ENCODE measurements around the gene SULT1E1. TPM values are rescaled to one million over a fixed set of nuclear protein-coding genes. Genes with fewer than 3 reads are reported as not detected.
A peak's percentile ranks its signal among the peaks of the same experiment; 100 is the strongest.

The SULT1E1 gene, protein sequence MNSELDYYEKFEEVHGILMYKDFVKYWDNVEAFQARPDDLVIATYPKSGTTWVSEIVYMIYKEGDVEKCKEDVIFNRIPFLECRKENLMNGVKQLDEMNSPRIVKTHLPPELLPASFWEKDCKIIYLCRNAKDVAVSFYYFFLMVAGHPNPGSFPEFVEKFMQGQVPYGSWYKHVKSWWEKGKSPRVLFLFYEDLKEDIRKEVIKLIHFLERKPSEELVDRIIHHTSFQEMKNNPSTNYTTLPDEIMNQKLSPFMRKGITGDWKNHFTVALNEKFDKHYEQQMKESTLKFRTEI
- total RNA-seq, result not detected

DNA sequence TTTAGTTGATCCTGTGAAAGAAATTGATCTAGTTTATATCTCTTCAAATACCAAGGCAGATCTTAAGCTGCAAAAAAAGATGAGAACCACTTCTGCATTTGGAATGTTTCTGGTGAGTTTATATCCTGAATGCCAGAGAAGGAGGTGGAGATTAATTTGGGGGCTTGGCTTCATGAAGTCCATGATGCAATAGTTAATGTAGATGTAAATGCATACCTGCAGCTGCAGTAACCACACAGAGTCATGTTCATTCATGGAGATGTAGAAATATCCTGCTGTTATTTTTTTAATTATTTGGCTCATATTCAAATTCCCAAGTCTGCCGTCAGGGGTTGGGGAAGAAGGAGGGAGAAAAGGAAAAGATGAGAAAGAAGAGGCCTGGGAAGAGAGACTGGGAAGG is at the start of gene SULT1E1:
SULT1E1 (minus strand) TSS at position 94 of the 400 bp plus-strand sequence. CDS start 2,501 bp downstream, outside the sequence.
- H3K9me3 Mint-ChIP-seq, result no peaks in the 10 kb centered on the region
- H3K36me3 Mint-ChIP-seq, result no peaks in the 10 kb centered on the region
- H3K4me3 Mint-ChIP-seq, result no peak within 1 kb of the TSS
- H3K27me3 Mint-ChIP-seq, result no peaks in the 10 kb centered on the region
- no peak for DNase-seq
- H3K4me1 Mint-ChIP-seq, result no peaks in the 10 kb centered on the region
- no peak within 1 kb of the TSS for H3K27ac Mint-ChIP-seq

GRCh38 chr4:69909195-69909594 is 49.2 kb upstream of the SULT1E1 start:
- Mint-ChIP-seq H3K27me3 (no peaks in the 10 kb centered on the region), H3K36me3 (no peaks in the 10 kb centered on the region), H3K4me1 (no peaks in the 10 kb centered on the region), H3K4me3 (no peak overlapping the region), H3K27ac (no peak overlapping the region), H3K9me3 (no peaks in the 10 kb centered on the region)
- DNase-seq, result no peak

GRCh38 chr4:69907151-69907550 is 47.2 kb upstream of the SULT1E1 start:
- no peak overlapping the region for H3K27ac Mint-ChIP-seq
- no peaks in the 10 kb centered on the region for H3K4me1 Mint-ChIP-seq
- H3K9me3 Mint-ChIP-seq, result no peaks in the 10 kb centered on the region
- DNase-seq, result no peak
- no peaks in the 10 kb centered on the region for H3K36me3 Mint-ChIP-seq
- peaks cover 6% of the 10 kb centered on the region for H3K27me3 Mint-ChIP-seq
- no peak overlapping the region for H3K4me3 Mint-ChIP-seq

DNA sequence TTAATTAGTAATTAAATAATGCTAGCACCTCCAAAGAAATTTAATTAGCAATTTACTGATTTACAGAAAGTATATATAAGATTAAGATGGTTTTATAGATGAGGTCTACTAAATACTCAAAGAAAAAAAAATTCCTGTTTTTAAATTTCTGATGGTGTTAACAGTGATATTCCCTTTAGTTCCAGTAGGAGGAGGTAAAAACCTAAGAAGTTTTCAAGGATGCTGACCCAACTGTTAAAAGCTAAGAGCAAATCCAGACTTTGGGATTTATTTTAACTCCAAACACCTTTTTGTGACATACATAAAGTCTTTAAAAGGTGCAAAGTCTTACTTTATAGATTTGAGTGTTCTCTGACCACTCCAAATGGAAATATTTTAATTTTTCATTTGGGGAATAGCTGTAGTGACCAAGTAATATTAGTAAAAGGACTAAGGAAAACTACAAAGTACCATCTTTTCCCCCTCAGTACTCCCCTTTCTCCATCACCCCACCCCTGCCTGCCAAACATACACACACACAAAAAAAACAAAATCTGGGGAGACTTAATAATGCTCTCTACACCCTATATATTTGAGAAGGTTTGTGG is 36.7 kb upstream of the SULT1E1 start:
- no peaks in the 10 kb centered on the region for H3K9me3 Mint-ChIP-seq
- H3K27me3 Mint-ChIP-seq, result peaks cover 19% of the 10 kb centered on the region
- H3K27ac Mint-ChIP-seq, result no peak overlapping the region
- H3K4me1 Mint-ChIP-seq, result no peaks in the 10 kb centered on the region
- H3K36me3 Mint-ChIP-seq, result no peaks in the 10 kb centered on the region
- no peak for DNase-seq
- no peak overlapping the region for H3K4me3 Mint-ChIP-seq

GRCh38 chr4:69894721-69895120 is 34.8 kb upstream of the SULT1E1 start:
- Mint-ChIP-seq H3K4me1 (no peaks in the 10 kb centered on the region), H3K27ac (no peak overlapping the region), H3K36me3 (no peaks in the 10 kb centered on the region), H3K9me3 (no peaks in the 10 kb centered on the region), H3K4me3 (no peak overlapping the region), H3K27me3 (peaks cover 19% of the 10 kb centered on the region)
- no peak for DNase-seq

- Mint-ChIP-seq H3K36me3 (no peaks in the 10 kb centered on the region), H3K27me3 (peaks cover 18% of the 10 kb centered on the region), H3K9me3 (no peaks in the 10 kb centered on the region), H3K27ac (no peak overlapping the region), H3K4me1 (no peaks in the 10 kb centered on the region), H3K4me3 (no peak overlapping the region)
- DNase-seq, result no peak
Measured at GRCh38 chr4:69894186-69894585, 34.2 kb upstream of the SULT1E1 start.

DNA sequence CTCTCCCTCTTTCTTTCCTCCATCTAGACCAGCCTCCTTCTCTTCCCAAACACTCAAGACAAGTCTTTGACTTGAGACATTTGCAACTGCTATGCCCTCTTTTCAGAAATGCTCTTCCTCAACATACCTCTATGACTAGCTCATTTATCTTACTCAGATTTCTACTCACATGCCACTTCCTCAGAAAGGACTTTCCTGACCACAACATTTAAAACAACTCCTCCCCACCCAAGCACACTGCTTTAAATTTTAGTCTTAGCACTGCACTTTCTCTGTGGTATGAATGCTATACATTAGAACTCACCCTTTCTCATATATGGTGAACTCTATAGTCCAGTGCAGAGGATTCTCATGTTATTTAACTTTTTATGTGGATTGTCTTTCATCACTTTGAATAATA is 28.4 kb upstream of the SULT1E1 start:
- no peak for DNase-seq
- Mint-ChIP-seq H3K4me1 (peaks cover 3% of the 10 kb centered on the region), H3K4me3 (no peak overlapping the region), H3K27ac (no peak overlapping the region), H3K36me3 (no peaks in the 10 kb centered on the region), H3K27me3 (peaks cover 3% of the 10 kb centered on the region), H3K9me3 (no peaks in the 10 kb centered on the region)

DNA sequence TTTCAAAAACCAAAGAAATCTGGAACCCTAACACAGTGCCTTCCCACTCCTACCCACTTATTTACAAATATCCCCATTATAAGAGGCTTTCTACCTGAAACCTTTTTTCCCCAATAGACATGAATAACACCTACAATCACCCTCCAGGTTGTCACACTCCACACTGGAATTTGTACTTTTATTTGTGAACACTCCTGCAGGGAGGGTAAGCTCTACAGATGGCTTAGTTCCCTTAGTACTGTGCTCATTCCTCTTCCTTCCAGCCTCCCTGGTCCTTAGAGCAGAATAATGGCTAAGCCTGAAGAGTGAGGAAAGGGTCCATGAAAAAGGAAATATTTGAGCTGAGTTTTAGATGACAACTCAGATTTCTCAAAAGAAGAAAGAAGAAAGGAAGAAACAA is 22.2 kb upstream of the SULT1E1 start:
- no peaks in the 10 kb centered on the region for H3K36me3 Mint-ChIP-seq
- H3K9me3 Mint-ChIP-seq, result no peaks in the 10 kb centered on the region
- DNase-seq, result no peak
- H3K4me1 Mint-ChIP-seq, result no peaks in the 10 kb centered on the region
- H3K27me3 Mint-ChIP-seq, result no peaks in the 10 kb centered on the region
- H3K27ac Mint-ChIP-seq, result no peak overlapping the region
- no peak overlapping the region for H3K4me3 Mint-ChIP-seq

DNA sequence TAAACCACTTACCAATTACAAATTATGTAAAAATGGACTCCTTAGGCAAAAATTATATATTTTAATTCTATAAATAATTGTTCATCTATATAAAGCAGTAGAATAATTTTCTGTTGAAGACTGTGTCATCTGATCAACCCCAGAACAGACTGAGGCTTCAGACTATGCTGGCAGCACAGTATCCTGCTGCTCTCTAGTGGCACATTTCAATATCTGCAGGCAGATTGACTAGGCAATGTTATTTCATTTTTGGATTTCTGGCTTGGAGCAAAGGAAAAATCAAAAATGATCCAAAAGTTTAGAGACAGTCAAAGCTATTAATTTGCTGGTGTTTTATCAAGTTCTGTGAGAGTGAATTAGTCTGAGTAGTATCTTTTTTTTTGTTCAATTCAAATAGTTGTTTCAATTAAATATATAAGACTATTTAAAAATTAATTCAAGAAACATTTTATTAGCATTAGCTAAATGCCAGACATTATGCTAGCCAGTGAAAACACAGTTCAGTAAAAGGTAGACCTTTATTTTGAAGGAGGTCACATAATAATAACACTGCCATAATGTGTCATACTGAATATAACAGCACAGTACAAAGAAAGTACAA is 21.3 kb upstream of the SULT1E1 start:
- no peaks in the 10 kb centered on the region for H3K4me1 Mint-ChIP-seq
- H3K4me3 Mint-ChIP-seq, result no peak overlapping the region
- no peaks in the 10 kb centered on the region for H3K27me3 Mint-ChIP-seq
- DNase-seq, result peak; percentile 3
- H3K9me3 Mint-ChIP-seq, result no peaks in the 10 kb centered on the region
- H3K27ac Mint-ChIP-seq, result no peak overlapping the region
- H3K36me3 Mint-ChIP-seq, result no peaks in the 10 kb centered on the region

GRCh38 chr4:69878250-69878649 is 18.3 kb upstream of the SULT1E1 start:
- Mint-ChIP-seq H3K4me3 (no peak overlapping the region), H3K9me3 (no peaks in the 10 kb centered on the region), H3K27me3 (no peaks in the 10 kb centered on the region), H3K4me1 (no peaks in the 10 kb centered on the region), H3K27ac (no peak overlapping the region), H3K36me3 (no peaks in the 10 kb centered on the region)
- DNase-seq, result no peak

- H3K36me3 Mint-ChIP-seq, result no peaks in the 10 kb centered on the region
- H3K9me3 Mint-ChIP-seq, result no peaks in the 10 kb centered on the region
- peaks cover 3% of the 10 kb centered on the region for H3K27me3 Mint-ChIP-seq
- no peak overlapping the region for H3K4me3 Mint-ChIP-seq
- no peaks in the 10 kb centered on the region for H3K4me1 Mint-ChIP-seq
- no peak overlapping the region for H3K27ac Mint-ChIP-seq
- no peak for DNase-seq
Measured at GRCh38 chr4:69877453-69877852, 17.5 kb upstream of the SULT1E1 start.

DNA sequence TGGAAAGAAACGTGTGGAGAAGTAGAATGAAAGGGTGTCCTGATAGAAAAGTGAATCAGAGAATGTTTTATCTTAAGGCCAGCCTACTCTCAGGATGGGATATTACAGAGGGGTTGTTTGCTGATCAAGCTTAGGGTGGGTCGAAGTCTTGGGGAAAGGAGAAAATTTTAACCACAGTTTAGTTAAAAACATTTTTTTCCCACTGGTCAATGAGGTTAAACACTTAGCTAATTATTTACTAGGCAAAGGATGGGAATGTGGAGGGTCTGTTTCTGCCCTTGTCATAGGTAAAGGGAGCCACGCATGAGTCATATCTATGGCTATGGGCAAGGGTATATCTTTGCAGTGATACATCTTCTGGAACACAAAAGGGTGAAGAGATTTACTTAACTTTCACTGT is 16.1 kb upstream of the SULT1E1 start:
- peaks cover 3% of the 10 kb centered on the region for H3K27me3 Mint-ChIP-seq
- H3K9me3 Mint-ChIP-seq, result peaks cover 4% of the 10 kb centered on the region
- no peak overlapping the region for H3K4me3 Mint-ChIP-seq
- no peaks in the 10 kb centered on the region for H3K4me1 Mint-ChIP-seq
- no peak for DNase-seq
- no peak overlapping the region for H3K27ac Mint-ChIP-seq
- H3K36me3 Mint-ChIP-seq, result no peaks in the 10 kb centered on the region

DNA sequence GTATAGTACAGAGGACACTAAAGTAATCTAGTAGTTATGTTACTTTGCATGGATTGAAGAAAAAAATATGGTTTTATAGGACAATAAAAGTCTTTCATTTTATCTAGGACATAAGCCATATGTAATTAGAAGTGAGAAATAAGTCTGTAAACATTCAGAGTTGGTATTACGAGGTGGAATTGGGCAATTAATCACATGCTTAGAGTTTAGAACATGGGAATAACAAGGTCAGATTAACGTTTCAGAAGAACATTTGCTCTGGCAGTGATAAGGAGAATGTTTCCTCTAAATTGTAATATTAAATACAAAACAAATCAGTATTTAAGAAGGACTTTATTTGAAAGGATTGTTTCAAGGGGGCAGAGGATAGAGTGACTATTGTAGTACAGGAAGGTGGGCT is 15.6 kb upstream of the SULT1E1 start:
- Mint-ChIP-seq H3K9me3 (peaks cover 4% of the 10 kb centered on the region), H3K4me3 (no peak overlapping the region), H3K27me3 (peaks cover 3% of the 10 kb centered on the region), H3K27ac (no peak overlapping the region), H3K4me1 (no peaks in the 10 kb centered on the region), H3K36me3 (no peaks in the 10 kb centered on the region)
- DNase-seq, result no peak

DNA sequence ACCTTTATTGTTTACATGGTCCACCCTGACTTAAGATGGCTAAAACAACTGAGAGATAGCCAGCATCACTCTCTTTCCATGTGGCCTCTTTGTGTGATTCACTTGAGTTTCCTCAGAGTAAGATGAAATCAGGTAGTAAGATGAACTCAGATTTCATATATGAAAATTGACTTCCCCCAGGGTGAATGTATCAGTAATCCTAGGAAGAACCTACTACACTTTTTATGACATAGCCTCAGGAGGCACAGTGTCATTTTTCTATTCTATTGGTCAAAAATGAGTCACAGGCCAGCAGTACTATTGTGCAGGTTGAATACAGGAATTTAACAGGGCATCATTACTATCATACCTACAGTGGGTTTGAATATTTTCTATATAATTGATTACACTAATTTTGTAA is 14.6 kb upstream of the SULT1E1 start:
- H3K9me3 Mint-ChIP-seq, result peaks cover 4% of the 10 kb centered on the region
- H3K27me3 Mint-ChIP-seq, result peaks cover 3% of the 10 kb centered on the region
- DNase-seq, result no peak
- no peak overlapping the region for H3K27ac Mint-ChIP-seq
- no peak overlapping the region for H3K4me3 Mint-ChIP-seq
- H3K36me3 Mint-ChIP-seq, result no peaks in the 10 kb centered on the region
- H3K4me1 Mint-ChIP-seq, result no peaks in the 10 kb centered on the region

DNA sequence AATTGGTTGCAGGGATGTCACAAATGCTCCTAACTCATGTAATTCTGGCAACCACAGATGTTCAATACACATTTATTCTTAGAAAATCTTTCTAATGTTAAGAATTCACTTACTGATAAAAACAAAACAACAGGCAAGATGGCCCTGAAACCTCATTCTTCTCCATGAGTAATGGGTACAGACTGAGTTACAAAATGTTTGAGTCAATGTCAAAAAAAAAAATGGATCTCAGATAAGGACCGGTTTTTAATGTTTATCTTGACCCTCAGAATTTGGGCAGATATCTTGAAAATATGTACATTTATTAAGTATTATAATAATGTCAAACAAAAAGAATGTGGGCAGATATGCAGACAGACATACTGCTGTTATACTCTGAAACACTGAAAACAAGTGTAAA is 1.8 kb upstream of the SULT1E1 start:
- no peak overlapping the region for H3K27ac Mint-ChIP-seq
- no peaks in the 10 kb centered on the region for H3K36me3 Mint-ChIP-seq
- H3K27me3 Mint-ChIP-seq, result no peaks in the 10 kb centered on the region
- no peaks in the 10 kb centered on the region for H3K4me1 Mint-ChIP-seq
- DNase-seq, result no peak
- H3K4me3 Mint-ChIP-seq, result no peak overlapping the region
- no peaks in the 10 kb centered on the region for H3K9me3 Mint-ChIP-seq
